Stimulated activated CD4-positive, alpha-beta T cell treated with anti-CD3 and anti-CD28 coated beads, Interleukin-2, amount 100 ng/mL, for 24 hours (primary cell): ENCODE measurements around the gene RPL22.

ENCODE experiments used
- DNase-seq, 2 donors: peaks; one replicate each; pipeline ENCODE4 v3.0.0-alpha.2; 2020

The RPL22 gene

GRCh38 chr1:6200188-6200809, 904 bp upstream of the RPL22 start:
- DNase-seq: no peak

GRCh38 chr1:6198646-6199297, 623 bp downstream of the RPL22 start:
- peak; percentile 37 to 46 for DNase-seq

DNA sequence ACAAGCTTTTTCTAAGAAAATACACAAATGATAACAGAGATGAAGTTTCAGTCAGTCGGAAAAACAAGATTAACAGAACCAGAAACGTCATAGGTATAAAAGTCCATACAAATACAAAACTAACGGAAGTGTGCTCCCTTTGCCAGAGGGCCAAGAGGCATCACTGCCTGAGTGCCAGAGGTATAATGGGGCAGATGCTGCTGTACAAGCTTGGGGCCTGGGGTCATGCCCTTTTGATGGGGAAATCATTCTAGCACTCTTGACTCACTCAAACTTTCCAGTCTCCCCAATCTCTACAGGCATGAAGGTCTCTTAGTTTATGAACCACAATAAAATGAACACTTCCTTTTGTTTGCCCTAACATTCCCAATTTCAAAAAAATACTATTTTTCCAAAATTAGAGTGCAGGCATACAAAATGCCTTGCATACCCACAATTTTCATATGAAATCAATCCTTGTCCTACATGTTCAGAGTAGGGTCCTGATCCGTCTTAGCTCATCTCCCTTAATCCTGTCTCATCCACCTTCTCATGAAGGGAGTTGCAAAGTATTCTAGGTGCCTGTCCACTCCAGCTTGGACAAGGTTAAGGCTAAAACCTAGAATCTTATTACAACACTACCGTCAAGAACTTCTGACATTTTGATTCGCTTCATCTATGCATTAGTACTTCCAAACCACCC, 1.5 kb downstream of the RPL22 start:
- DNase-seq: no peak

GRCh38 chr1:6191968-6192367, 7.4 kb downstream of the RPL22 start:
- DNase-seq: no peak

DNA sequence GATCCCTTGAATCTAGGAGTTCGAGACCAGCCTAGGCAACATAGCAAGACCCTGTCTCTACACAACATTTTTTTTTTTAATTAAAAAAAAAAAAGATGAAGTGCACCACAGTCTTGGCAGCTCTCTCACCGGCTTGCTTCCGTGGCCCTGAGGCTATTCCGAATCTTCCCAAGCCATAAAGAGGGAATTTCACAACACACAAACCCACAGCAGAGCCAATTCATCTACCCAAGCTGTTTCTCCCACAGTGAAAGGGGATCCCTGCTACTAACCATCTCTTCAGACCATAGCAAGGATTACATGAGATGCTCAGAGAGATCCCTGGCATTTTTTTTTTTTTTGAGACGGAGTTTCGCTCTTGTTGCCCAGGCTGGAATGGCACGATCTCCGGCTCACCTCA, 10.9 kb downstream of the RPL22 start:
- no peak for DNase-seq

GRCh38 chr1:6185635-6186382, 13.6 kb downstream of the RPL22 start:
- DNase-seq: peak in 1 of 2 donors; percentile 39

GRCh38 chr1:6185151-6185550, 14.2 kb downstream of the RPL22 start:
- DNase-seq: no peak

DNA sequence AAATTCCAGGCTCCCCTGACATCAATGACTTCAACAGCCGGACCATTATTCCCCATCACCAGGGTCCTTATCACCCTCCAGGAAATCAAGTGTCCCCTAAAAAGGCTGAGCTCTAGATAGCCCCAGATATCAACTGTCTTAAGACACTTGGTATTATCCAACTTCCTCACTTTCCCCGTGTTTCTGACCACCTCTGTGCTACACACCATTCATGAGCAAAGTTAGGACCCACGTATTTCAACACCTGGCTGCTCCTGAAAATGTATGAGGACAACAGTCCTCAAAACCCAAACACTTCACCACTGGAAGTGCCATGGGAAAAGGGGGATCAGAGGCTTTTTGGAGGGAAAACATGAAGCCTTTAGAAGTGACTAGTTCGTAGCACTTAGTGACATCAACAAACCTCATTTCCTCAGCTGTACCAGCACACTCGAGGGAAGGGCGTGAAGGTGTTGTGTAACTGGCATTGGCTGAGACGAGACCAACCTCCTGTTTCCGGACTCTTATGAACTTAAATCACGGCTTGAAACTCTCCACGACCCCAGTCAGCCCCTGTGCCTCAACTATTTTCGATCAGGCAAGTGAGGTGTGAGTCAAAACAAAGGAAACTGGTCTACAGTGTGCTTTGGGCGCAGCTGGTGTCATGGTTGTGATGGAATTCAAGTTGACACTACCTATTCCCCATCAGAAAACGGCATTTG, 15.2 kb downstream of the RPL22 start:
- DNase-seq: no peak

DNA sequence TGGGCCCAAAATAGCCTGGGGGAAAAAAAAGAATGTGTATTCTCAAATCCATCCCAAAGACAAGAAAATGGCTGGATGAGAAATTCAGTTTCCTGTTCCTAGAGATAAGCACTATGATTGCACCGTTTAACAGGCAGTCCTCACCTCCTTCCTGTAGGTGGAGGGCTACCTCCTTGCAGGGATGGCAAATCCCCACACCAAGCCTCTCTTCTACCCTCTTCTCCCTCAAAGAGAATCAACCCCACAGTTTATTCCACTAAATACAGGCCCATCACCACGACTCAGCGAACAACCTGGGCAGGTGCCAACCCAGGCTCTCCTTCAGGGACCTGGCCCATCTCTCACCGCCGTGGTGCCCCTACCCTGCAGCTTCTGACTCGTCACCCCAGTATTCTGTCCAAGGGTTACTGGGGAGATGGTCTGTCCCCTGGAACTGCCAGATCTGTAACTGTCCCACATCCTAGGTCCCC, 15.8 kb downstream of the RPL22 start:
- DNase-seq: no peak

- DNase-seq: no peak
Measured at GRCh38 chr1:6181347-6181770, 18.0 kb downstream of the RPL22 start.

GRCh38 chr1:6180707-6181311, 18.6 kb downstream of the RPL22 start:
- DNase-seq: no peak

DNA sequence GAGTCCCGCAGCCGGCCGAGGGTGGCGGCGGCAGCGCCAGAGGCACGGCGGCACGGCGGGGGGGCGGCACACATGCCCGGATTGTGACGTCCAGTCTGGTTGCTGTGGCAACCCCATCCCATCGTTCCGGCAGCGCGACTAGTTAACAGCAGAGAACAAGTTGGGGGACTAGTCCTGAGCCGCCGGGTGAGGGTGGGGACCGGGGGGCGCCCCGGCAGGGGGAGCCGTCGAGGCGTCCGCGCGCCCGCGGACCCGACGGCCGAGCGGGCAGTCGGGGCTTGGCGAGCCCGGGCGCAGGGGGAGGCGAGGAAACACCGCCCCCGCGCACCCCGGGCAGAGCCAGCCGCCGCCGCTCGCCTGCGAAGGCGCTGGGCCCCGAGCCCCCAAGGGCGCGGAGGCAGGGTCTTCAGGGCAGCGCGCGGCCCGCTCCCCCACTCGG, 19.1 kb downstream of the RPL22 start, which contains the start of gene CHD5:
Gene CHD5 (minus strand): TSS at position 54 of the 439 bp plus-strand sequence. CDS start 298 bp downstream, outside the sequence.
- DNase-seq: no peak

DNA sequence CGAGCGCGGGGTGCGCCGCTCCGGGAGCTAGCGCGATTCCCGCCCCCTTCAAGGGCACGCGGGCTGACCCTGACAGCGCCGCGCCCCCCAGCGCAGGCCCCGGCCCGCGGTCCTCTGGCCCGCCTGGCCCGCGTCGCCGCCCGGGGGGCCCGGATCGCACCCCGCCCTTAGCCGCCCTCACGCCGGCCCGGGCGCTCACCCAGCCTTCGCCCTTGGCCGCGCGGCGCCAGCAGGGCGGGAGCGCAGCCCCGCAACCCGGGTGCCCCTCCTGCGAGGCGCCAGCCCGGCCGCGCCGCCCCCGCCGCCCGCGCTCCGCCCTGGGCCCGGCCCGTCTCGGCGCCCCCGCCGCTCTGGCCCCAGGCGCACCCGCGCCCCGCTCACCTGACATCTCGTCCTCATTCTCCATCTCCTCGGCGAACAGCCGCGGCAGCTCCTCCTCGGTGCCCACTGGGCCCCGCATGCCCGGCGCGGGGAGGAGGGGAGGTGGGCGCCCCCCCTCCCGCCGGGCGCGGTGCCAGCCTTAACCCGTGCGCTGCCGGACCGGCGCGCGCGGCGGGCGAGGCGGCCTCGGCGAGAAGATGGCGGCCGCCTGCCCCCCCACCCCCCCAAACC, 19.7 kb downstream of the RPL22 start:
- no peak for DNase-seq

DNA sequence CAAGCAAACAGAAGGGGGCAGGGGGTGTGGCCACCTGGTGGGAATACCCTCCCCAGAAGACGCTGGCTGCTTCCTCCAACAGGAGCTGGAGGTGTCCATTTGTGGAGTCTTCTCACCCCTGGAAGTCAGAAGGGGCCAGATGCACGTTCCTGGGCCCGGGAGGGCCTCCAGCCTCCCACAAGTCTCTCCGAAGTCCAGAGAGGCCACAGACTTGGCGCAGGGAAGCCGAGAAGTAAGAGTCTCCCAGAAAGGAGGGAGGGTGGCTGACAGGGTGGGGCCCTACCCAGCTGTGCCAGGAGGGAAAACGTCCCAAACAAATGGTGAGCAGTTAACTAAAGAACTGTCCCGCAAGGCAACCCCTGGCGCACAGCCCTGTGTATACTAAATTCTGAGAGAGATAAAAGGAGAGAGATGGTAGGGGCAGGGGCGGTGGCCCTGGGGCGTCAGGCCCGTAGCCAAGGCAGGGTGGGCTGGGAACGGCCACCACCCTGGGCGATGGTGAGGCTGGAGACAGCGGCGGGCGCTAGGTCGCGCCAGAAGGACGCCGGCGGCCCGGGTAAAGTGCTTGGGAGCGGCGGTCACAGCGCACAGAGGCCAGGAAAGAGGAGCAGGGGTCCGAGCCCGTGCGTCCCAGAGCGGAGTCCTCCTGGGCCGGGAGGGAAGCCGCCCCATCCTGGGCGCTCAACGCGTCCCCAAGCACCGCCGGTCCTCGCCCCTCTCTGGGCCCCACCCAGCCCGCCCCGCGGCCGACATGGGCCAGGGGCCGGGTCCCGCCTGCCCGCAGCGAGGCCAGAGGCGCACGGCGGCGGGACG, 20.4 kb downstream of the RPL22 start:
- DNase-seq: no peak

DNA sequence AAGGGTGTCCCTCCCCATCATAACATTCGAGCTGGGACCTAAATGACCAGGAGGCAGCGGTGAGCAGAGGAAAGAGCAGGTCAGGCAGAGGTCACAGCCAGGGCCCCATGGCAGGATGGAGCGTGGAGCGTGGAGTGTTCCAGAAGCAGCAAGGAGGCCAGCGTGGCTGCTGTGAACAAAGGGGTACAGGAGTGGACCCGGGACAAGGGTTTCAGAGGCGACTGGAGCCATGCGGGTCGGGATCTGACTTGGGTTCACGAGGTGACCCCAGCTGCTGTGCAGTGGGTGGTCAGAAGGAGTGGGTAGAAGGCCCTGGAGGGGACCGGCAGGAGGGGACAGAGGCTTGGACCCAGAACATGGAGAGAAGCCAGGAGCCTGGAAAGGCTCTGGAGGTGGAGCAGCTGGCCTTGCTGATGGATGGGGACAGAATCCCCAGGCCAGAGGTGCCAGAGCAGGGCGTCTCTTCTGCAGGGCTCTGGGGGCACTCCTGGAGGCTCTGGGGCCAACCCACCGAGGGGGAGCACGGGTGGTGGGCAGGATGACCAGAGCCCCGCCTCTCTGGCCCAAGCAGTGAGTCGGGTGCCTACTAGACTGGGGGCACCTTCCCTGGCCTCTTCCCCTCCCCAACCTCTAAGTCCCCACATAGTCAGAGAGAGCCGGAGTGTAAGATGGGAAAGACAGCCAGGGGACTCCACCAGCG, 21.6 kb downstream of the RPL22 start:
- no peak for DNase-seq

DNA sequence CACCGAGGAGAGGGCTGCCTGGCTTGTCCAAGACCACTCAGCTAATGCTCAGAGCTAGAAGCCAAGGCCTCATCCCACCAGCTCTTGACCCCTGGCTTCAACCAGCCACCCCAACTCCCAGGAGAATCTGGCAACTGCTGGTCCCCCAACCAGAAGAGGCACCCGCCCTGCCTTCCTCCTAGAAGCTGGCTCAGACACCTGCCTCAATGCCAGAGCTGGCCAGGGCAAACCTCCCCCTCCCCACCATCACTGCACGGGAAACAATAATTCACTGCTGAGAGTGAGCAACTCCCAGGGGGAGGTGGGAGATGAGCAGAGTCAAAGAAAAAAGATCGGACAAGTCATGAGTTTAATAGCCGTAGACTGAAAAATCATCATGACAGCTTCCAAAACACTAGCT, 22.6 kb downstream of the RPL22 start:
- no peak for DNase-seq

DNA sequence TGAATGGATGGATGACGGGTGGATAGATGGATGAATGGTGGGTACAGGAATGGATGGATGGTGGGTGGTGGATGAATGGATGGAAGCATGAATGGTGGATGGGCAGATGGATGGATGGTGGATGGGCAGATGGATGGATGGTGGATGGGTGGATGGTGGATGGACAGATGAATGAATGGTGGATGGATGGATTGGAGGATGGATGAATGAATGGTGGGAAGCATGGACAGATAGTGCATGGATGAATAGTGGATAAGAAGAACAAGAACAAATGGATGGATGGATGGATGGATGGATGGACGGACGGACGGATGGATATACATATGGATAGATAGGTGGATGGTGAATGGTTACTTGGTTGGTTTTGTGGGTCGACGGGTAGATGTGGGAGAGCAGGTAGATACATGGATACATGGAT, 24.0 kb downstream of the RPL22 start:
- no peak for DNase-seq

- DNase-seq: no peak
Measured at GRCh38 chr1:6174621-6175410, 24.6 kb downstream of the RPL22 start.

- no peak for DNase-seq
Measured at GRCh38 chr1:6172549-6172948, 26.8 kb downstream of the RPL22 start.
